Measurements from ENCODE around the gene HOXC9.

DNA sequence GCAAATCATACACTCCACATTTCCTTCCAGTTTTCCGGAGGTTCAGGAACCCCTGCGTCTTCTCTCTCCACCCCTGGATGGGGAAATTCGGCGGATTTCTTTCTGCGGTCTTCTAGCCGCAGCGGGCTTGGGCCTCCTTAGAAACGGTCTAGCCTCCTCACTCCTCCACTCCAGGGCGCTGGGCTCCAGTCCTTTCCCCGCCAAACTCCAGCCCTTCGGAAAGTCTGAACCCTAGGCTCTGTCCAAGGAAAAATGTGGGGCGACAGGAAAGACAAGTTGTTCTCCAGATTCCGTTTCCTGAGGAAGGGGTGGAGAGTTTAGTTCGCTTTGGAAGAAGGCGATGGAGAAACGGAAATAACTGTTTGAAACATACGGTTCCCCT lies 16.4 kb upstream of the HOXC9 start:
- TF ChIP-seq CTCF (IDR thresholded peaks at IDR 0.05), result no peak
- no peak for TF ChIP-seq POLR2A (IDR thresholded peaks at IDR 0.05)
- TF ChIP-seq POLR2AphosphoS5 (IDR thresholded peaks at IDR 0.05), result no peak
- no peak for TF ChIP-seq EP300 (IDR thresholded peaks at IDR 0.05)

Data from stomach (tissue), 4 donors.